ENCODE results near the gene CORO2B. TPM values are rescaled to one million over a fixed set of nuclear protein-coding genes. Genes with fewer than 3 reads are reported as not detected.
A peak's percentile ranks its signal among the peaks of the same experiment; 100 is the strongest.

CORO2B gene
- total and polyA plus RNA-seq, 2 of the 4 experiments (the other 2 are of a cell fraction) = 9.3 to 39.3 TPM

DNA sequence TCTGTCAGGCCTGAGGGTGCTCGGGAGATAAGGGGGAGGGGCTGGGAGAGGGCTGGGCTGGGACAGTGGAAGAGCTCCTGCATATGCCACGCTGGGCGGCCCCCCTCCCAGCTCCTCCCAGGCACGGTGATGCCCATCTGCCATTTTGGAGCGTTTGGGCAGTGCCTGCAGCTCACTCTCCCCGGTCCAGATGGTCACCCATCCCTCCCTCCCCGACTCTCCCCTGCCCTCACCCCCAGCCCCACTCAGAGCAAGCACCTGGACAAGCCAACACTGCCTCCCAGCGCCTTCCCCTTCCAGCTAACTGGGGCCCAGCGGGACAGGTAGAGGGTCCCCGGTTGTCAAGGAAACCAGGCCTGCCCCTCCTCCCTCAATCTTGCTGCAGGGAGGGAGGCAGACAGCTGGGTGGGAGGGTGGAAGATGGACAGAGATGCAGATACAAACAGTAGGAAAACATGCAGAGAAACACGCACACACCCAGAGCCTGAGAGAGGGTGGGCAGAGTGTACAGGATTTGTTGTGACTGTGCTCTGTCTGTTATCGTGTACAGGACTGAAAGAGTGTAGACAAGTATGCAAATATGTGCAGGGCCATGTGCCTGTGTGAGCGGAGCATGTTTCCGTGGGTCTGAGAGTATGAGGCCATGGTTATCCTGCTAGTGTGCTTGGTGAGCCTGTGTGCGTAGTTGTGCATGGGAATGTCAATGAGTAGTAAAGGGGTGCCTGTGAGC is 17.5 kb upstream of the CORO2B start:
- no peak overlapping the region for H2AK5ac ChIP-seq (ENCODE audit: low read depth, low read length)
- no peak overlapping the region for H3K18ac ChIP-seq (ENCODE audit: low read depth, low read length)
- TF ChIP-seq RAD21 (IDR thresholded peaks at IDR 0.05; ENCODE audit: low read length) (no peak), RCOR1 (IDR thresholded peaks at IDR 0.05; ENCODE audit: insufficient replicate concordance, low read length) (no peak), CHD1 (IDR thresholded peaks at IDR 0.05; ENCODE audit: low read depth, low read length) (no peak), RFX5 (IDR thresholded peaks at IDR 0.05; ENCODE audit: low read depth, low read length) (no peak), SMC3 (IDR thresholded peaks at IDR 0.05; ENCODE audit: low read depth, low read length) (no peak), POLR2A (IDR thresholded peaks at IDR 0.05; ENCODE audit: low read depth, low read length) (no peak), NFE2L2 (IDR thresholded peaks at IDR 0.05; ENCODE audit: low read depth, low read length) (no peak), MXI1 (IDR thresholded peaks at IDR 0.05; ENCODE audit: borderline replicate concordance, low read depth, low read length) (no peak), CEBPB (IDR thresholded peaks at IDR 0.05; ENCODE audit: low read depth, low read length) (no peak), FOS (IDR thresholded peaks at IDR 0.05; ENCODE audit: low read depth, low read length) (no peak), MAFK (IDR thresholded peaks at IDR 0.05; ENCODE audit: low read depth, low read length) (no peak), BHLHE40 (IDR thresholded peaks at IDR 0.05; ENCODE audit: low read depth, low read length) (no peak), MAZ (IDR thresholded peaks at IDR 0.05; ENCODE audit: borderline replicate concordance, low read depth, low read length) (no peak)
- TF ChIP-seq, protein P1, sequence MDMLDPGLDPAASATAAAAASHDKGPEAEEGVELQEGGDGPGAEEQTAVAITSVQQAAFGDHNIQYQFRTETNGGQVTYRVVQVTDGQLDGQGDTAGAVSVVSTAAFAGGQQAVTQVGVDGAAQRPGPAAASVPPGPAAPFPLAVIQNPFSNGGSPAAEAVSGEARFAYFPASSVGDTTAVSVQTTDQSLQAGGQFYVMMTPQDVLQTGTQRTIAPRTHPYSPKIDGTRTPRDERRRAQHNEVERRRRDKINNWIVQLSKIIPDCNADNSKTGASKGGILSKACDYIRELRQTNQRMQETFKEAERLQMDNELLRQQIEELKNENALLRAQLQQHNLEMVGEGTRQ (IDR thresholded peaks at IDR 0.05; ENCODE audit: low read depth, low read length) = no peak
- TF ChIP-seq, protein P2, sequence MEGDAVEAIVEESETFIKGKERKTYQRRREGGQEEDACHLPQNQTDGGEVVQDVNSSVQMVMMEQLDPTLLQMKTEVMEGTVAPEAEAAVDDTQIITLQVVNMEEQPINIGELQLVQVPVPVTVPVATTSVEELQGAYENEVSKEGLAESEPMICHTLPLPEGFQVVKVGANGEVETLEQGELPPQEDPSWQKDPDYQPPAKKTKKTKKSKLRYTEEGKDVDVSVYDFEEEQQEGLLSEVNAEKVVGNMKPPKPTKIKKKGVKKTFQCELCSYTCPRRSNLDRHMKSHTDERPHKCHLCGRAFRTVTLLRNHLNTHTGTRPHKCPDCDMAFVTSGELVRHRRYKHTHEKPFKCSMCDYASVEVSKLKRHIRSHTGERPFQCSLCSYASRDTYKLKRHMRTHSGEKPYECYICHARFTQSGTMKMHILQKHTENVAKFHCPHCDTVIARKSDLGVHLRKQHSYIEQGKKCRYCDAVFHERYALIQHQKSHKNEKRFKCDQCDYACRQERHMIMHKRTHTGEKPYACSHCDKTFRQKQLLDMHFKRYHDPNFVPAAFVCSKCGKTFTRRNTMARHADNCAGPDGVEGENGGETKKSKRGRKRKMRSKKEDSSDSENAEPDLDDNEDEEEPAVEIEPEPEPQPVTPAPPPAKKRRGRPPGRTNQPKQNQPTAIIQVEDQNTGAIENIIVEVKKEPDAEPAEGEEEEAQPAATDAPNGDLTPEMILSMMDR (conservative IDR thresholded peaks at IDR 0.05; ENCODE audit: low read depth, low read length) = no peak
- TF ChIP-seq, protein P3, sequence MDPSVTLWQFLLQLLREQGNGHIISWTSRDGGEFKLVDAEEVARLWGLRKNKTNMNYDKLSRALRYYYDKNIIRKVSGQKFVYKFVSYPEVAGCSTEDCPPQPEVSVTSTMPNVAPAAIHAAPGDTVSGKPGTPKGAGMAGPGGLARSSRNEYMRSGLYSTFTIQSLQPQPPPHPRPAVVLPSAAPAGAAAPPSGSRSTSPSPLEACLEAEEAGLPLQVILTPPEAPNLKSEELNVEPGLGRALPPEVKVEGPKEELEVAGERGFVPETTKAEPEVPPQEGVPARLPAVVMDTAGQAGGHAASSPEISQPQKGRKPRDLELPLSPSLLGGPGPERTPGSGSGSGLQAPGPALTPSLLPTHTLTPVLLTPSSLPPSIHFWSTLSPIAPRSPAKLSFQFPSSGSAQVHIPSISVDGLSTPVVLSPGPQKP (IDR thresholded peaks at IDR 0.05; ENCODE audit: borderline replicate concordance, low read depth, low read length) = no peak
- no peak overlapping the region for H4K8ac ChIP-seq (ENCODE audit: low read depth in 2 of 2, low read length in 2 of 2)
- H4K20me1 ChIP-seq (ENCODE audit: insufficient read depth, low read length) = no peaks in the 10 kb centered on the region
- H2BK120ac ChIP-seq (ENCODE audit: low read depth, low read length) = no peak overlapping the region
- no peak overlapping the region for H2BK20ac ChIP-seq (ENCODE audit: low read depth, low read length)
- DNase-seq = no peak
- H3K4me1 ChIP-seq (ENCODE audit: control insufficient read depth, insufficient read depth, low read length) = no peaks in the 10 kb centered on the region
- H3K4me2 ChIP-seq (ENCODE audit: low read depth, low read length) = no peak overlapping the region
- H3K9me3 ChIP-seq (ENCODE audit: control insufficient read depth, insufficient read depth, low read length) = no peaks in the 10 kb centered on the region
- no peak overlapping the region for H3K4ac ChIP-seq (ENCODE audit: low read depth, low read length)
- H2BK5ac ChIP-seq (ENCODE audit: low read depth, low read length, poor library complexity, severe bottlenecking) = no peak overlapping the region
- intact Hi-C loops (cut with micrococcal nuclease) (no loop called here), dilution Hi-C loops (cut with HindIII; ENCODE audit: low sequenced_read_pairs, unreplicated experiment) (no loop called here), in situ Hi-C loops (cut with MboI; ENCODE audit: low sequenced_read_pairs) (no loop called here)
- H3K27ac ChIP-seq (ENCODE audit: insufficient read depth, low read length) = no peak overlapping the region
- no peak overlapping the region for H3K56ac ChIP-seq (ENCODE audit: extremely low read depth, insufficient read depth, low read length)
- H3K79me1 ChIP-seq (ENCODE audit: low read depth in 1 of 2, low read length in 2 of 2) = no peaks in the 10 kb centered on the region
- ATAC-seq (ENCODE audit: low read depth) = no peak
- H3K9ac ChIP-seq (ENCODE audit: low read depth, low read length) = no peak overlapping the region
- ChIA-PET CTCF (interaction anchor here (0.6 to 2.3 kb wide), 6 partner anchors 12 to 363 kb away, joined by 3 to 20 read pairs (median 4); no protein-coding TSS in a partner anchor), POLR2A (ENCODE audit: unreplicated experiment) (no interaction called here)
- H2AK9ac ChIP-seq (replicated peaks; ENCODE audit: low read depth, low read length, poor library complexity) = no peak overlapping the region
- H3K23ac ChIP-seq (ENCODE audit: low read depth, low read length) = no peak overlapping the region
- H3K9me1 ChIP-seq (ENCODE audit: insufficient read depth, low read length) = no peaks in the 10 kb centered on the region
- H4K91ac ChIP-seq (ENCODE audit: insufficient read depth, low read depth, low read length) = no peak overlapping the region
- peaks cover 5% of the 10 kb centered on the region; the same call in 1 of the 2 replicates for H3K27me3 ChIP-seq (ENCODE audit: control insufficient read depth, insufficient read depth, low read length)
- H3K4me3 ChIP-seq (ENCODE audit: insufficient read depth, low read depth, low read length) = no peak overlapping the region
- peak overlapping the region; percentile 33 for H2AFZ ChIP-seq (replicated peaks; ENCODE audit: low read length, poor library complexity)
- H2BK15ac ChIP-seq (ENCODE audit: low read depth, low read length) = no peak overlapping the region
- no peak overlapping the region for H4K5ac ChIP-seq (ENCODE audit: low read depth, low read length)
- H3K14ac ChIP-seq (replicated peaks; ENCODE audit: low read depth, low read length) = no peak overlapping the region
- WGBS, 2 experiments (ENCODE audit: extremely low coverage in 2 of 2, insufficient read length in 1 of 2) = 79% methylated on average over 8 of the region's 15 CpGs; no CpG with 5 or more reads in 1 of the 2 experiments
- no peaks in the 10 kb centered on the region for H3K36me3 ChIP-seq (ENCODE audit: control insufficient read depth, insufficient read depth, low read length)
- BruUV-seq (replicated peaks) = no TSS peak
